ENCODE measurements around the gene UVSSA. TPM values are rescaled to one million over a fixed set of nuclear protein-coding genes. Genes with fewer than 3 reads are reported as not detected.
"Not testable (repeated sequence)": the region's sequence is repeated elsewhere in the genome, so short reads cannot be mapped to it uniquely, and the experiment has no call there.

Gene UVSSA
- total RNA-seq, 1 donor from 2014 or later, result 25.5 TPM

GRCh38 chr4:1369091-1369450, 22.1 kb downstream of the UVSSA start:
- Histone ChIP-seq H3K9me3 (no peaks in the 10 kb centered on the region), H3K27me3 (no peaks in the 10 kb centered on the region), H3K36me3 (no peaks in the 10 kb centered on the region), H3K4me3 (no peak overlapping the region), H3K4me1 (no peaks in the 10 kb centered on the region), H3K27ac (no peak overlapping the region)
- no peak for DNase-seq (ENCODE audit: extremely low spot score in 2 of 2)
- intact Hi-C loops (cut with DNase I), result no loop called here
- TF ChIP-seq POLR2AphosphoS5 (IDR thresholded peaks at IDR 0.05; ENCODE audit: insufficient read depth in 1 of 2, low read depth in 1 of 2) (no peak), POLR2A (IDR thresholded peaks at IDR 0.05) (no peak), CTCF (IDR thresholded peaks at IDR 0.05) (no peak)

- Histone ChIP-seq H3K36me3 (no peaks in the 10 kb centered on the region), H3K9me3 (no peaks in the 10 kb centered on the region), H3K4me1 (no peaks in the 10 kb centered on the region), H3K27me3 (no peaks in the 10 kb centered on the region), H3K4me3 (no peak overlapping the region), H3K27ac (no peak overlapping the region)
- TF ChIP-seq POLR2A (IDR thresholded peaks at IDR 0.05) (no peak), POLR2AphosphoS5 (IDR thresholded peaks at IDR 0.05; ENCODE audit: insufficient read depth in 1 of 2, low read depth in 1 of 2) (no peak), CTCF (IDR thresholded peaks at IDR 0.05) (no peak)
- DNase-seq (ENCODE audit: extremely low spot score in 2 of 2), result no peak
- intact Hi-C loops (cut with DNase I), result no loop called here
These were observed 22.6 kb downstream of the UVSSA start for GRCh38 chr4:1369479-1370079.

GRCh38 chr4:1370321-1371124, 23.5 kb downstream of the UVSSA start:
- Histone ChIP-seq H3K27me3 (no peaks in the 10 kb centered on the region), H3K27ac (no peak overlapping the region), H3K36me3 (no peaks in the 10 kb centered on the region), H3K9me3 (no peaks in the 10 kb centered on the region), H3K4me3 (no peak overlapping the region), H3K4me1 (no peaks in the 10 kb centered on the region)
- intact Hi-C loops (cut with DNase I), result no loop called here
- no peak for TF ChIP-seq POLR2AphosphoS5 (IDR thresholded peaks at IDR 0.05; ENCODE audit: insufficient read depth in 1 of 2, low read depth in 1 of 2)
- TF ChIP-seq CTCF (IDR thresholded peaks at IDR 0.05), result no peak
- TF ChIP-seq POLR2A (IDR thresholded peaks at IDR 0.05), result no peak
- no peak for DNase-seq (ENCODE audit: extremely low spot score in 2 of 2)

- DNase-seq (ENCODE audit: extremely low spot score in 2 of 2), result no peak
- Histone ChIP-seq H3K4me3 (no peak overlapping the region), H3K27me3 (no peaks in the 10 kb centered on the region), H3K9me3 (no peaks in the 10 kb centered on the region), H3K36me3 (no peaks in the 10 kb centered on the region), H3K4me1 (no peaks in the 10 kb centered on the region), H3K27ac (no peak overlapping the region)
- intact Hi-C loops (cut with DNase I), result no loop called here
- TF ChIP-seq POLR2AphosphoS5 (IDR thresholded peaks at IDR 0.05; ENCODE audit: insufficient read depth in 1 of 2, low read depth in 1 of 2) (no peak), POLR2A (IDR thresholded peaks at IDR 0.05) (no peak), CTCF (IDR thresholded peaks at IDR 0.05) (no peak)
These were observed 24.5 kb downstream of the UVSSA start for GRCh38 chr4:1371176-1372165.

- H3K4me3 ChIP-seq; H3K36me3 ChIP-seq; intact Hi-C loops (cut with DNase I); H3K9me3 ChIP-seq; DNase-seq (ENCODE audit: extremely low spot score in 2 of 2); H3K27ac ChIP-seq; H3K27me3 ChIP-seq; H3K4me1 ChIP-seq: not testable (repeated sequence)
These were observed 25.6 kb downstream of the UVSSA start for GRCh38 chr4:1372576-1372975.

All from vagina (tissue), 2 donors.